GM19324 (cell line): Measurements from ENCODE around the gene ASTN2.
"Not testable (repeated sequence)": the region's sequence is repeated elsewhere in the genome, so short reads cannot be mapped to it uniquely, and the experiment has no call there.

ENCODE experiments used
- ATAC-seq: cut with Tn5 transposase; IDR thresholded peaks from one replicate; pipeline ENCODE4 v1.9.1; 2021; ENCODE audit warnings: mild to moderate bottlenecking, moderate library complexity; ENCODE audit not compliant: unreplicated experiment, low FRiP score

ASTN2 gene

DNA sequence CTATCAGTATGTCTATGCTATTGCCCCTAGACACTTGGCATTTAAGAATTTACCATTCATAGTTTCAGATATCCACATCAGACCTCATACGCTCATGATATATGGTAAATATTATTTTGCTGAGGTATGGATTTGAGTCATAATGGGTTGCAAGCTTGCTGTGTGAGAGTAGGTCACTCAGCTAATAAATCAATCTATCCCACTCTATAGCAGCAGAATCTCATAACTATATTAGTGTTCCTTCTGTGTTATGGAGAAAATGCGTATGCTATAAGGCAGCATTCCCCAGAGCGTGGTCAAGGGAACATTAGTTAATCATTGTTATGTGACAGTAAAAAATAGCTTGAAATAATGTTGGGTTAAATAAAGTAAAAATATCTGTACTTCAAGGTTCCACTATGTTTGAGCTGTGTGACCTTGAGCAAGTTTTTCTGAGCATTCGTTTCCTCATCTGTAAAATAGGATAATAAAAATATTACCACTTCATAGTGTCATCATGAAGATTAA, 720.0 kb downstream of the ASTN2 start:
- ATAC-seq, result no peak

DNA sequence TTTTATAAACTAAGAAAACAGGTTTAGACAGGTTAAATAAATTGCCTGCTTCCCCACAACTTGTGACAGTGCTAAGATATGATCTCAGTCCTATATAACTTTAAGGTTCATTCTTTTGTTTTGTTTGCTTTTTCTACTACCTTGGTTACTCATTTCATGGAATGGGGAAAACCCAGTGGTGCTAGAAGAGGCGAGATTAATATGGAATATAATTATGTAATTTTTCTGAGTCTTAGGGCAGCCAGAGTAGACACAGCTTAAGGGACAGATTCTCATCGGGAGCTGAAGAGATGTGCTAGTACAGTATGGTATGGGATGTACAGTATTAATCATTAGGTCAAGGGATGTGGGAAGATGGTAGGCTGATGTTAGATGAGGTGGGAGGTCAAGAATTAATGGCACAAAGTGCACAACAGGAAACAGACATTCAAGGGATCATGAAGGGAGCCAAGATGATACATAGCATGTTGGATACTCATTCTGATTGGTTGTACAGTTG, 721.6 kb downstream of the ASTN2 start:
- no peak for ATAC-seq

DNA sequence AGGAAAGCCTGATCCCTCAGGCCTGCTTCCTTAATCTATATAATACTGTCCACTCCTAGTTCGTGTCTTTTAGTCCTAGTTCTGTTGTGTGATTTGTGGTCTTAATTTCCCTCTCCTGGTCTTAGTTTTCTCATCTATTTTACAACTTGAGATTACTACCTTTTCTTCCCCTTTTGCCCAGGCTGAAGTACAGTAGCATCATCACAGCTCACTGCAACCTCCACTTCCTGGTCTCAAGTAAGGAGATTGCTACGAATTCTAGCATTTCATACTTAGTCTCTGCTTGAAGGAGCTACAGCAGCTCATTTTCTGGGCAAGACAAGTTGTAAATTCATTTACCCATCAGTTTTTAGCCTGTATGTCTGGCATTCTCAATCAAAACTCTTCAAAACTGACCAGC, 722.2 kb downstream of the ASTN2 start:
- ATAC-seq, result no peak

DNA sequence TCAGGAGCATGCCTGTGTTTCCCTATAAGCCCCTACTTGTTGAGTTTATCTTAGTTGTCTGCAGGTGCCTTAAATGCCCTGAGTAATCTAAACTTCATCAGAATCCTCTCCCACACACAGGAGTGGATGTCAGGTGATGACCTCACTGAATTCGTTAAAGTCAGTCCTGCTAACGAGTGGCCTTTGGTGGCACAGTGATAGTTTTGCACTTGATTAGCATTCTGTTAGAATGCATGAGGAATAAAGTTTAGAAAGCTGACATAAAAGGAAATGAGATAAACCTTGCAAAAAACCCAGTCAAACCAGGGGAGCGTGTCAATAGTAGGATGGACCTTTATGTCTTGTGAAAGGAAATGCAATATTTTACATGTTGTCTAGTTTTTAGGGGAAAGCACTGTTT, 723.2 kb downstream of the ASTN2 start:
- no peak for ATAC-seq

DNA sequence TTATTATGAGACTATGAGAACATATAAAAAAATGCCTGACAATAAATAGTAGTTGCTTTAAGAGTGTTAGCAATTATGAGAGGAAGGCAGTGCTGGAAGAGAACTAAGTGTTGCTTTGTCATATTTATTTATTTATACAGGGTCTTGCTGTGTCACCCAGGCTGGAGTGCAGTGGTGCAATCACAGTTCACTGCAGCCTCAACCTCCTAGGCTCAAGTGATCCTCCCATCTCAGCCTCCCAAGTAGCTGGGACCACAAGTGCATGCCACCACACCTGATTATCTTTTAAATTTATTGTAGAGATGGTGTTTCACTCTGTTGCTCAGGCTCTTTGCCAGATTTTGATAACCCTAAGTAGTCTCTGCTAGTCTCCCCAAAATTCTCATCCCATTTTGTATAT, 724.1 kb downstream of the ASTN2 start:
- not testable (repeated sequence) for ATAC-seq

DNA sequence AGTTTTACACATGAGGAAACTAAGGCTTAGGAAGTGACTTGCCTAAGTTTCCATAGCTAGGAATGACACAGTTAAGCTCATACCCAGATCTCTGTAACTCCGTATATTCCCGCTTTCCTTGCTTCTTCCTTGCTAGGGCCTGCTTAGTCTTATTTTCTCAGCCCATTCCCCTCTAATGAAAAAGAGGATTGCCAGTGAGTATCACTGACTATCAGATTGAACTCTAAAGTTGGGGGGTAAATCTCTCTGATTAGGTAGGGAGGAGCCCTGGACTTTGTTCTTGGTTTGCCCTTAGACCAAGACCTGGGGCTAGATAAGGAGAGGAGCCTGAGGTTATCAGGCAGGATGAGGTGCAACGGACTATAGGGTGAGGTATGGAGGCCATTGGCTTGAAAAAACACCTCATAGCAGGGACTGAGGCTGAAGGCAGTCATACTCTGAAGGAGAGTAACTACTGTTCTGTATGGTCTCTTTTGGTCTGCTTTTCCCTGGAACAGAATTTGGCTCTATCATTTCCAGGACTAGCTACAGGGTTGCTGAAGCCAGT, 725.3 kb downstream of the ASTN2 start:
- ATAC-seq, result no peak

DNA sequence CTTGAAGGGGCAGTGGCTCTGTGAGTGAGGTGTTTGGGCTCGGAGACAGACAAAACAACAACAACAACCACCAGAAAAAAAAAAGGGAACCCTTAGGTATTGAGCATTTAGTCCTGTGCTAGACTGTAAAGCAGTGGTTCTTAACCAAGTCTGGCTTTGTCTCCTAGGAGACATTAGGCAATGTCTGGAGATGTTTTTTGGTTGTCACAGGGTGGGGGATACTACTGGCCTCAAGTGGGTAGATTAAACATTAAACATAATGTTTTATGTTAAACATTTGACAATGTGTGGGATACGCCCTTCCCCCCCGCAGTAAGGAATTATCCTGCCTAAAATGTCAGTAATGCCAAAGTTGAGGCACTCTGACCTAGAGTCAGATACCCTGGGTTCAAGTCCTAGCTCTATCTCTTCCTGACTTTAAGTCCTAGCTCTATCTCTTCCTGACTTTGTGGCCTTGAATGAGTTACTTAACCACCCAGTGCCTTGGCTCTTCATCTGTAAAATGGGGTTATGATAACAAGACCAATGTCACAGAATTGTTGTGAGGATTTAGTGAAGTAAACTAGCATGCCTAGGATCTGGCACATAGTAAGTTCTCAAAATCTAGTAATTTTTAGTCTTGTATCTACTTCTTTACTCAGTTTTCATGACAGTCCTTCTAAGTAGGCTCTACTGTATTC, 725.9 kb downstream of the ASTN2 start:
- ATAC-seq, result no peak

DNA sequence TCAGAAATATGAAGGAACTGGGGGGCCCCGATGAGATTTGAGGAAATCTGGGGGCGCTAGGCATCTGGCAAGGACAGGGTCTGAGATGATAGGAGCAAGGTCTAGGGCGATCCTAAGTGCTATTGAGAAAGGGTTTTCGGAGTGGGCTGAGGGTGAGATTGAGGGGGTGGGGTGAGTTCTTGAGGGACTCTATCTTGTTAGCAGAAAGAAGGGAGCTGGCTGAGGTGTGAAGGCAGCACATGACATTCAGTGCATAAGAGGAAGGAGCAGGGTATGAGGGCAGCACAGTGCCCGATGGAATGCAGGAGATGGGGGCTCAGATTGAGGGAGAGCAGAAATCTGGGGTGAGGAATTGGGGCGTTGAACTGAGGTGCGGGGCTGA, 727.1 kb downstream of the ASTN2 start:
- no peak for ATAC-seq

DNA sequence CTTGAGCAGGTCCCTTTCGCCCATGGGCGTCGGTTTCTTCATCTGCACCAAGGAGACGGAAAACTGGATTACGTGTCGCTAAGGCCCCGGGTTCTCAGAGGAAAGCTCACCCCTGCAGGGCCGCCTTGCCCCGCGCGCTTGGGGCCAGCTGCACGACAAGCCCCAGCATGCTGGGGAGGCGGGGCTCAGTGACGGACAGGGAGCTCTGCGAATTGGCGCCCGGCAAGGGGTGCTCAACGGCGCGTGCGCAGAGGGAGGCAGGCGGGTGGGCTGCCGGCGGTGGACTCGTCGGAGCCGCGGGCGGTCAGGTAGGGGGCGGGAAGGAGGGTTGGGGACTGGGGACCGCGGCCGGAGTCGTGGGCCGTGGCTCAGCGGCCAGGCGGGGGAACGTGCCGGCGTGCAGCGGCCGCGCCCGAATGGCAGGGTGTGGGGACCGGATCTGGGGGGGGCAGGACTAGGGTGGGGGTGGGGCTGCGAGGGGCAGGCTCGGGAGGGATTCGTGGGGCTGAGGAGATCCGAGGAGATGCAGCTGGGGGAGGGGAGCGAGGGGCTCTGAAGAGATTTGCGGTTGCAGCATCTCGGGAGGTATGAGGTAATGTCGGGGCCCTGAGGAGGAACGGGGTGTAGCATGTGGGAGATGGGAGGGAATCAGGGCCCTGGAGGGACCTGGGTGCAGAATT, 727.6 kb downstream of the ASTN2 start, which contains the start of gene TRIM32:
TRIM32 (plus strand) TSS at position 232 of the 680 bp plus-strand sequence. CDS start 10,438 bp downstream, outside the sequence.
- ATAC-seq, result peak; percentile 100

DNA sequence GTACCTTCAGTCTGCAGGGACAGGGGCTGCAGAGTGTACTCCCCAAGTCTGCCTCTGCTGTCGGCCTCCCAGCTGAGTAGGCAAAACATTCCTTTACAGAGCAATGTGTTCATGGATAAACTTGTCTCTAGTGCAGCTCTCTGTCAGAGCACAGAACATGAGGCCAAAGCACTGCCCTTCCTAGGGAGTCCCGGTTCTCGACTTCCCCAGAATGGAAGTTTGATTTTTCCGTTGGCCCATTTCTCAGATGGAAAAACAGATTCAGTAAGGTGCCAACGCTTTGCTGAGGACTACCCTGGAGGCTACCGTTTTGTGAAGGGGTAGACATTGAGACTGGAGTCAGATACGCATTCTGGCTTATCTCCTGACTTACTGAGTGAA, 728.2 kb downstream of the ASTN2 start:
- ATAC-seq, result peak; percentile 48

DNA sequence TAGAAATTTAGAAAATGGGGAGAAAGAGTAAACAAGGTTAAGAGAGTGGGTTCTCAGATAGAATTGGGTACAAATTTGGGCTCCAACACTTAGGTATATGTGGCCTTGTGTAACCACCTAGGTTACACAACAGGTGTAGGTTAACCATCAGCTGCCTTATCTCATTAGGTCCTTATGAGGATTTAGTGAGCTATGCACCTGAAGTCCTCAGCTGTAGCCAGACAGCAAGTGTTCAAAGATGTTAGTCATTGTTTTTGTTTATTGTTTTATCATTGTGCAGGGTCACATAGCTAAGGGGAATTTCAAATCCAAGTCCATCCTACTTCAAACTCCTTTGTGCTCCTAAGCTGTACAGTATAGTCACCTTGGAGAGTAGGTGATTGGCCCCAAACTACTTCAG, 728.7 kb downstream of the ASTN2 start:
- ATAC-seq, result no peak

DNA sequence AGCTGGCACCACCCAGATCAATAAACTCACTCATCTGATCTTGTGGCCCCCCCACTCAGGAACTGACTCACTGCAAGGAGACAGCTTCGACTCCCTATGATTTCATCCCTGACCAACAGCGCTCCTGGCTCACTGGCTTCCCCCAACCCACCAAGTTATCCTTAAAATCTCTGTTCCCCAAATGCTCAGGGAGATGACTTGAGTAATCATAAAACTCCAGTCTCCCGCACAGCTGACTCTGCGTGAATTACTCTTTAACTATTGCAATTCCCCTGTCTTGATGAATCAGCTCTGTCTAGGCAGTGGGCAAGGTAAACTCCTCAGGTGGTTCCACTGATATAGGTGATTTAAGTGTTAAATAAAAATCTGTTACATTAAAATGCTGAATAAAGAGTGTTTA, 729.7 kb downstream of the ASTN2 start:
- no peak for ATAC-seq

DNA sequence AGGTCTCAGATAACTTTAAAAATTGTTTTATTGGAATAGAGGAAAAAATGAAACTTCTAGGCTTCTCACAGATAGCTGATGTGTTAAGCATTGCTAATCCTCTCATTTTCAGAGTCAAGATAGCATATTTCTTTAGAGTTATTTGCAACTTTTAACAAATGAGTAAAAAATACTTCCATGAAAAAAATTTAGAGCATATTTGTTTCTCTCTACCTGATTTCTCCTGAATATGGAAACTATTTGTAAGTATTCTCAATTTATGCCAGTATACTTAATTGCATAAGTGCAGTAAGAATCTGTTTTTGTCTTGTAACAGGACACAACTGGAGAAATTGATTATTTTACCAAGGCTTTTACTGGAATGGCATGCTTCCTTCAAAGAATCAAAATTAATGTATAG, 731.3 kb downstream of the ASTN2 start:
- no peak for ATAC-seq

DNA sequence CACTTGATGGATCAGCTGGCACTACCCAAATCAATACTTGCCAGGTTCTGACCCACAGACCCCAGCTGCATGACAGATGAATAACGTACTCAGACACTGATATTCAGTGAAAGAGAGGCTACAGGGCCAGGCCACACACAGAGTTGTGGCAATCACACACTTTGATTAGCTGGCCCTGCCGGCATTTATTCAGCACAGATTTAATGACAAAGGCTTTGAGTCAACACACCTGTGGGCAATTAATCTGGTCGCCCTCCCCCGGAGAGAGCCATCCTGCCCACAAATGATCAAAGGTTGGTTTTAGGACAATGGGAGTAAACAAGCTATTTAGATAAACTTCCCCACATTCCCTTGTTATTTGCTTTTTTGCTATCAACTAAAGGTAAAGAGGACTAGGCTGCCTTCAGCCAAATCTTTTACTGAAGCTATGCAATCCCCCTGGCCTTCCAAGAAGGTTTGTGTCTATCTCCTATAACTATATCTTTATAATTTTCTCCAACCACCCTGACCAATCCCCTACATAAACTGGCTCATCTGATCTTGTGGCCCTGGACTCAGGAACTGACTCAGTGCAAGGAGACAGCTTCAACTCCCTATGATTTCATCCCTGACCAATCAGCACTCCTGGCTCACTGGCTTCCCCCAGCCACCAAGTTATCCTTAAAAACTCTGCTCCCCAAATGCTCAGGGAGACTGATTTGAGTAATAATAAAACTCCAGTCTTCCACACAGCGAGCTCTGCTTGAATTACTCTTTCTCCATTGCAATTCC, 740.5 kb downstream of the ASTN2 start:
- no peak for ATAC-seq

DNA sequence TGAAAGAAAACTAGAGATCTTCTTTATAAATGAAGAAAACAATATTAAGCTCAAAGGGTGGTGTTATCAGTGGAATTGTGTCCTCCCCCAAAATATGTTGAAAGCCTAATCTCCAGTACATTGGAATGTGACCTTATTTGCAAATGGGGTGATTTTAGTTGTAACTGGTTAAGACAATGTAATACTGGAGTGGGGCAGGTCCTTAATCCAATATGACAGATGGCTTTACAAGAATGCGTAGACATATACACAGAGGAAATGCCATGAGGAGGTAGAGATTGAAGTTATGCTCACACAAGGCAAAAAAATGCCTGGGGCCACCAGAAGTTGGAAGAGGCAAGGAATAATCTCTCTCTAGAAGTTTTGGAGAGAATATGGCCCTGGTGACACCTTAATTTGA, 741.5 kb downstream of the ASTN2 start:
- ATAC-seq, result no peak

DNA sequence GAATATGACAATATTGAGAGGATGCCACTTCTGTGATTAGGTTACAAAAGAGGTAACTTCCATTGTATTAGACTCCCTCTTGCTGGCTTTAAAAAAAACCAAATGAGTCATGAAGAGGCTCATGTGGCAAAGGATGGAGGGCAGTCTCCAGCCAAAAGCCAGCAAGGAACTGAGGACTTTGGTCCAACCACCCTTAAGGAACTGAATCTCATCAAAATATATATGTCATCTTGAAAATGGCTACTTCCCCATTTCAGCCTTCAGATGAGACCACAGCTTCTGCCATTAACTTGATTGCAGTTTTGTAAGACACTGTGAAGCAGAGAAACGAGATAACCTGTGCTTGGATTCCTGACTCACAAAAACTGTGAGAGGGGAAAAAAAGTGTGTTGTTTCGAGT, 743.3 kb downstream of the ASTN2 start:
- no peak for ATAC-seq

DNA sequence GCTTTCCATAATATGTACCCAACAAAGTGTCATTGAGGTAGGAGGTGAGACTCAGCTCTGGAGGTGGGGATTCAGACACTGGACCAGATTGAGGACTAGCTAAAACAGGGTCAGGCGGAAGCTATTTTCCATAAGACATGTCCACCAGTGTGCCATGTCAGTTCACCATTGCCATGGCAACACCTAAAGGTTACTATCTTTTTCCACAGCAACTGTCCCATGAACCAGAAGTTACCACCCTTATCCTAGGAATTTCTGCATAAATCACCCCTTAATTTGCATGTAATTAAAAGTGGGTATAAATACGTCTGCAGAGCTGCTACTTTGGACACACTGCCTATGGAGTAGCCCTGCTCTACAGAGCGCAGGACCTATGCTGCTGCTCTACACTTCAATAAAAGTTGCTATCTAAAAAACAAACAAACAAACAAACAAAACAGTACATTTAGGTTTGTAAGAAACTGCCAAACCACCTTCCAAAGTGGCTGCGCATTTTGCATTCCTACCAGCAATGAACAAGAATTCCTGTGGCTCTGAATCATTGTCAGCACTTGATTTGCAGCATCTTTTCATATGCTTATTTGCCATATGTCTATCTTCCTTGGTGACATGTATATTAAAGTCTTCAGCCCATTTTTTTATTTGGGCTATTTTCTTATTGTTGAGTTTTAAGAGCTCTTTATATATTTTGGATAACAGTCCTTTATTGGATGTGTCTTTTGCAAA, 745.7 kb downstream of the ASTN2 start:
- ATAC-seq, result no peak

DNA sequence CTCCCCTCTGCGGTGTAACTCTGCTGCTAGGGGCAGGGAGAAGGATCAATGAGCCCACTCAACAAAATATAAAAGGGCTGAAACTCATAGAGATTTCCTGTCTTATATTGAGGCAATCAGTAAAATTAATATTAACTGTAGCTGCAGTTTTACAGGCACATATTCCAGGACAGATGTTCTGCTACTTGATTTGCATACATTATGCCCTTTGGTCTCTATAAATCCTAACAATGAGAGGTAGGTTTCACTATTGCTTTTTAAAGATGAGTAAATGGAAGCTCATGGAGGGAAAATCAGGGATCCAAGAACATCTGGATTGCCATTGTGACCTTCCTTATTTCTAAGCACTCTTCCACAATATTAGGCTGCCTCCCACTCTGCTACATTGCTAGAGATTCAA, 751.3 kb downstream of the ASTN2 start:
- no peak for ATAC-seq

DNA sequence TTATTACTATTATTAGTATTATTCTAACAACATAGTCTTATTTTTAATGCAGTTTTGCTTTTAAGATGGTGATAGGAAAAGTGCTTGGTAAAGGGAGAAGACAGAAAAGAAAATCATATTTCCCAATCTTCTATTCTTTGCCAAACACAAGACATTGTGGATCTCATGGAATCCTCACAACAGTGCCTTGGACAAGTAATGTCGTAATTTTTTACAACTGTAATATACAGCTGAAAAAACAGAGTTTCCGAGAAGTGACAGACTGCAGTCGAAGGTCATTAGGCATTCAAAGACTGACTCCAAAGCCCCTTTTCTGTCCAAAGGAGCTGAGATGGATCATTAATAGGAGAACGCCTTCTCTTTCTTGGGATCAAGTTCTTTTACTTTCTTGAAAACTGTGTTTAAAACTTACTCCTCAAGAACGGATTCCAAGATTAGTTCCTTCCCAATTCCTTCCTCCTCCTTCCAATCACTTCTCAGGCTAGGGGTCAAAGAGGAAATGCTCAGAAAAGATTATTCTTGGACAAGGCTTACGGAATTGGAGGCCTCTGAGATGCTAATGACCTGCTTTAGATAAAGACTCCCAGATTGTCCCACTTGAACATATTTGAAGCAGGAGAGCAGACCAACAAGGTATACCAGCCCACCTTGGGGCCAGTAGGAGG, 752.1 kb downstream of the ASTN2 start:
- ATAC-seq, result no peak
